ENCODE data around the gene P2RY6.

The P2RY6 gene

GRCh38 chr11:73337846-73338245 is 65.7 kb downstream of the P2RY6 start:
- Histone ChIP-seq H3K36me3 (ENCODE audit: control insufficient read depth, insufficient read depth, low read length) (no peaks in the 10 kb centered on the region), H3K4me3 (ENCODE audit: low read length) (no peak overlapping the region), H3K9ac (ENCODE audit: low read length) (no peak overlapping the region), H3K27me3 (ENCODE audit: control insufficient read depth, insufficient read depth, low read length) (no peaks in the 10 kb centered on the region), H3K27ac (ENCODE audit: low read depth, low read length) (peak overlapping the region; percentile 68), H3K4me1 (ENCODE audit: control insufficient read depth, insufficient read depth, low read length) (peaks cover 32% of the 10 kb centered on the region)

GRCh38 chr11:73338279-73338678 is 66.1 kb downstream of the P2RY6 start:
- H3K4me3 ChIP-seq (ENCODE audit: low read length), result no peak overlapping the region
- H3K27me3 ChIP-seq (ENCODE audit: control insufficient read depth, insufficient read depth, low read length), result no peaks in the 10 kb centered on the region
- H3K9ac ChIP-seq (ENCODE audit: low read length), result no peak overlapping the region
- H3K36me3 ChIP-seq (ENCODE audit: control insufficient read depth, insufficient read depth, low read length), result no peaks in the 10 kb centered on the region
- peak overlapping the region; percentile 68 for H3K27ac ChIP-seq (ENCODE audit: low read depth, low read length)
- H3K4me1 ChIP-seq (ENCODE audit: control insufficient read depth, insufficient read depth, low read length), result peaks cover 28% of the 10 kb centered on the region

- H3K9ac ChIP-seq (ENCODE audit: low read length), result no peak overlapping the region
- H3K27ac ChIP-seq (ENCODE audit: low read depth, low read length), result no peak overlapping the region
- H3K4me3 ChIP-seq (ENCODE audit: low read length), result no peak overlapping the region
- H3K27me3 ChIP-seq (ENCODE audit: control insufficient read depth, insufficient read depth, low read length), result no peaks in the 10 kb centered on the region
- H3K36me3 ChIP-seq (ENCODE audit: control insufficient read depth, insufficient read depth, low read length), result no peaks in the 10 kb centered on the region
- H3K4me1 ChIP-seq (ENCODE audit: control insufficient read depth, insufficient read depth, low read length), result peaks cover 28% of the 10 kb centered on the region
Observed at GRCh38 chr11:73340164-73340563, 68.0 kb downstream of the P2RY6 start.

GRCh38 chr11:73342633-73343032 is 70.5 kb downstream of the P2RY6 start:
- no peak overlapping the region for H3K9ac ChIP-seq (ENCODE audit: low read length)
- H3K27me3 ChIP-seq (ENCODE audit: control insufficient read depth, insufficient read depth, low read length), result no peaks in the 10 kb centered on the region
- peaks cover 28% of the 10 kb centered on the region for H3K4me1 ChIP-seq (ENCODE audit: control insufficient read depth, insufficient read depth, low read length)
- no peak overlapping the region for H3K27ac ChIP-seq (ENCODE audit: low read depth, low read length)
- H3K36me3 ChIP-seq (ENCODE audit: control insufficient read depth, insufficient read depth, low read length), result no peaks in the 10 kb centered on the region
- peak overlapping the region; percentile 23 for H3K4me3 ChIP-seq (ENCODE audit: low read length)

- H3K36me3 ChIP-seq (ENCODE audit: control insufficient read depth, insufficient read depth, low read length), result peaks cover 3% of the 10 kb centered on the region
- H3K27me3 ChIP-seq (ENCODE audit: control insufficient read depth, insufficient read depth, low read length), result no peaks in the 10 kb centered on the region
- H3K4me1 ChIP-seq (ENCODE audit: control insufficient read depth, insufficient read depth, low read length), result peaks cover 28% of the 10 kb centered on the region
- H3K27ac ChIP-seq (ENCODE audit: low read depth, low read length), result peak overlapping the region; percentile 49
- peak overlapping the region; percentile 33 for H3K4me3 ChIP-seq (ENCODE audit: low read length)
- H3K9ac ChIP-seq (ENCODE audit: low read length), result no peak overlapping the region
Observed at GRCh38 chr11:73343076-73343873, 71.1 kb downstream of the P2RY6 start.

GRCh38 chr11:73344191-73344607 is 72.1 kb downstream of the P2RY6 start:
- H3K27me3 ChIP-seq (ENCODE audit: control insufficient read depth, insufficient read depth, low read length), result no peaks in the 10 kb centered on the region
- peaks cover 4% of the 10 kb centered on the region for H3K36me3 ChIP-seq (ENCODE audit: control insufficient read depth, insufficient read depth, low read length)
- H3K27ac ChIP-seq (ENCODE audit: low read depth, low read length), result peak overlapping the region; percentile 49
- H3K9ac ChIP-seq (ENCODE audit: low read length), result no peak overlapping the region
- peaks cover 23% of the 10 kb centered on the region for H3K4me1 ChIP-seq (ENCODE audit: control insufficient read depth, insufficient read depth, low read length)
- H3K4me3 ChIP-seq (ENCODE audit: low read length), result peak overlapping the region; percentile 25

GRCh38 chr11:73345481-73346160 is 73.5 kb downstream of the P2RY6 start:
- Histone ChIP-seq H3K4me3 (ENCODE audit: low read length) (no peak overlapping the region), H3K27ac (ENCODE audit: low read depth, low read length) (no peak overlapping the region), H3K36me3 (ENCODE audit: control insufficient read depth, insufficient read depth, low read length) (peaks cover 4% of the 10 kb centered on the region), H3K27me3 (ENCODE audit: control insufficient read depth, insufficient read depth, low read length) (no peaks in the 10 kb centered on the region), H3K9ac (ENCODE audit: low read length) (no peak overlapping the region), H3K4me1 (ENCODE audit: control insufficient read depth, insufficient read depth, low read length) (peaks cover 20% of the 10 kb centered on the region)

- Histone ChIP-seq H3K9ac (ENCODE audit: low read length) (no peak overlapping the region), H3K4me3 (ENCODE audit: low read length) (no peak overlapping the region), H3K4me1 (ENCODE audit: control insufficient read depth, insufficient read depth, low read length) (peaks cover 20% of the 10 kb centered on the region), H3K27ac (ENCODE audit: low read depth, low read length) (no peak overlapping the region), H3K36me3 (ENCODE audit: control insufficient read depth, insufficient read depth, low read length) (peaks cover 4% of the 10 kb centered on the region), H3K27me3 (ENCODE audit: control insufficient read depth, insufficient read depth, low read length) (no peaks in the 10 kb centered on the region)
Observed at GRCh38 chr11:73346186-73346935, 74.2 kb downstream of the P2RY6 start.

GRCh38 chr11:73347067-73347466 is 74.9 kb downstream of the P2RY6 start:
- Histone ChIP-seq H3K27ac (ENCODE audit: low read depth, low read length) (no peak overlapping the region), H3K27me3 (ENCODE audit: control insufficient read depth, insufficient read depth, low read length) (no peaks in the 10 kb centered on the region), H3K4me3 (ENCODE audit: low read length) (no peak overlapping the region), H3K36me3 (ENCODE audit: control insufficient read depth, insufficient read depth, low read length) (peaks cover 4% of the 10 kb centered on the region), H3K4me1 (ENCODE audit: control insufficient read depth, insufficient read depth, low read length) (peaks cover 20% of the 10 kb centered on the region), H3K9ac (ENCODE audit: low read length) (no peak overlapping the region)
